ENCODE results near the gene CPXM2.

CPXM2 gene

DNA sequence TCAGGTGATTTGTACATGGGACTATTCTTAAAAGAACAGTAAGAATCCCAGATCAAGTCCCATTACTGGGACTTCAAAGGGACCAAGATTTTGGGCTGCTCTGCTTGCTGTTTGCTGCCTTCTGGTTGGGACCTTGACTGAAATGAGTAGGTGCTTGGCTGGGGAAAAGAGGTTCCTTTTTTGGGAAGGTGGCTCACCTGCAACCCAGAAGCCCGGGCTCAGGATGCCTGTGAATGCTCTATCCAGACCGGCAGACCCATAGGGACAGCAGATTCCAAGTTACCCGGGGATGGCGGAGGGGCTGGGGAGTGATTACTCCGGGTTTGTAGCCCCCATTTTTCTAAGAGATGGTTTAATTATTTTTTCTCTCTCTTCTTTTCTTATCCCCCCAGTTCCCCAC lies 104.0 kb downstream of the CPXM2 start:
- no peak overlapping the region for H3K27ac Mint-ChIP-seq
- H3K27me3 Mint-ChIP-seq: peaks cover 48% of the 10 kb centered on the region
- no peak for DNase-seq
- peaks cover 0 to 7% of the 10 kb centered on the region in 2 donors for H3K9me3 Mint-ChIP-seq
- H3K4me3 Mint-ChIP-seq: no peak overlapping the region
- no peak for ATAC-seq
- H3K4me1 Mint-ChIP-seq: no peaks in the 10 kb centered on the region

DNA sequence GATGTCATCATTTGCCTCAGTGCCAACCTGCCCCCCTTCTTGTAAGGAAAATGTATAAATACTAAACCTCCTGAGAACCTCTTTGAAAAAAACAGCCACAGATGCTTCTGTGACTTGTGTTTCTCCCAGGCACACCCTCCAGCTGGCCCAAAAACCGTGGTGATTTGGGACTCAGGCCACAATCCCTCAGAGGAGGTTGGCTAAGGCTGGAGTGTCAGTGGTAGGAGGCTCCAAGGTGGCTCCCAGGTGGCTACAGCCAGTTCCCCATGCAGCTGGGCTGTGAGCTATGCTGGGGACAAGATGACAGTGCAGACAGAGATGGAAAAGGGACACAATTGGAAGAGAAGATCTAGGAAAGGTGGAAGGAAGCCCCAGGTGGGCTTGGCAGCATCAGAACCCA lies 104.7 kb downstream of the CPXM2 start:
- peaks cover 44% of the 10 kb centered on the region for H3K27me3 Mint-ChIP-seq
- DNase-seq: no peak
- H3K9me3 Mint-ChIP-seq: peaks cover 0 to 7% of the 10 kb centered on the region in 2 donors
- H3K4me3 Mint-ChIP-seq: no peak overlapping the region
- no peak for ATAC-seq
- H3K4me1 Mint-ChIP-seq: no peaks in the 10 kb centered on the region
- no peak overlapping the region for H3K27ac Mint-ChIP-seq

DNA sequence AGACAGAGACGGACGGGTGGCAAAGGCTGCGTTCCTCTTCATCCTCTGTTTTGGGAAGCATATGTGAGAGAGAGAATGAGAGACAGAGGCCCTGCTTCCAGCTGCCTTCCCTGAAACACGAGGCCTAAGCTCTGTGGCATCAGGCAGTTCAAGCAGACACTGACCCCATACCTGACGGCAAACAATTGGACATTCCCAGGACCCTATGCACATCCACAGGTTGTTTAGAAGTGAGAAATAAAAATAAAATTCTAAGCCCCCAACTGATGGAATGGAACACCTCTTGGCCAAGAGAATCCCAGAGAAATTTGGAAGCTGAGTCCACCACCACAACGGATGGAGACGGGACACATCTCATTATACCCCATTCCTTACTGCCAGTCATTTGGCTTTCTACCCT lies 105.3 kb downstream of the CPXM2 start:
- H3K27me3 Mint-ChIP-seq: peaks cover 45% of the 10 kb centered on the region
- ATAC-seq: no peak
- no peak for DNase-seq
- no peak overlapping the region for H3K27ac Mint-ChIP-seq
- no peak overlapping the region for H3K4me3 Mint-ChIP-seq
- peaks cover 0 to 7% of the 10 kb centered on the region in 2 donors for H3K9me3 Mint-ChIP-seq
- no peaks in the 10 kb centered on the region for H3K4me1 Mint-ChIP-seq

DNA sequence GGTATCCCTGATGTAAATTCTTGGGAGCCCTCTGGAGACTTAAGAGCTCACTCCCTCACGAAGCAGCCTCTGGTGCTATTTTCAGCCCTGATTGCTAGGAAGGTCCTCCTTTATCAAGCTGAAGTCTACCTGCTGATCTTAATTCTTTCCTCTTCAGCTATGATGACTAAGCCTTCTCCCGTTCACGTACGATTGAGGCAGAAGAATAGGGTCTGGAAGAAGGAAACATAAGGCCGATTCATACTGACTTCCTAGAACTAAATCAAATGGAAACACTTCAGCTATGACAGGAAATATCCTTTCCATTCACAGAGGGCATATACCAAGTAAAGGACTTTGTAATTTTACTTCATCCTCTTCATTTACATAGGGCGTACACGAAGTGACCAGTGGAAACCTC lies 107.0 kb downstream of the CPXM2 start:
- H3K9me3 Mint-ChIP-seq: no peaks in the 10 kb centered on the region
- H3K27ac Mint-ChIP-seq: no peak overlapping the region
- no peaks in the 10 kb centered on the region for H3K4me1 Mint-ChIP-seq
- ATAC-seq: no peak
- peaks cover 52% of the 10 kb centered on the region for H3K27me3 Mint-ChIP-seq
- no peak for DNase-seq
- H3K4me3 Mint-ChIP-seq: no peak overlapping the region

DNA sequence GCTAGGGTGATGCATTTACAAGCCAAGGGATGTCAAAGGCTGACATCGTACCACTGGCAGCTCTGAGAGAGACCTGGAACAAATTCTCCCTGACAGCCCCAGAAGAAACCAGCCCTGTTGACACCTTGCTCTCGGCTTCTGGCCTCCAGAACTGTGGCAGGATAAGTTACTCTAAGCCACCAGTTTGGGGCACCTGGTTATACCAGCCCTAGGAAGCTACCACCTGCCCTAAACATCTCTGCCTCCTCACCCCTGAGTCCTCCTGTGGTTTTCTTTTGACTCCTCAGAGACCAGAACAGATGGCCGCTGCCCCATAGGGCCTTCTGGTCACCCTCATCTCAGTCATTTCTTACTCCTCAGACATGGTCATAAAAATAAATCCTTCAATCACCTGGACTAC lies 107.4 kb downstream of the CPXM2 start:
- H3K27me3 Mint-ChIP-seq: peaks cover 56% of the 10 kb centered on the region
- no peak overlapping the region for H3K4me3 Mint-ChIP-seq
- no peaks in the 10 kb centered on the region for H3K9me3 Mint-ChIP-seq
- DNase-seq (no peak), ATAC-seq (no peak)
- H3K27ac Mint-ChIP-seq: no peak overlapping the region
- no peaks in the 10 kb centered on the region for H3K4me1 Mint-ChIP-seq

DNA sequence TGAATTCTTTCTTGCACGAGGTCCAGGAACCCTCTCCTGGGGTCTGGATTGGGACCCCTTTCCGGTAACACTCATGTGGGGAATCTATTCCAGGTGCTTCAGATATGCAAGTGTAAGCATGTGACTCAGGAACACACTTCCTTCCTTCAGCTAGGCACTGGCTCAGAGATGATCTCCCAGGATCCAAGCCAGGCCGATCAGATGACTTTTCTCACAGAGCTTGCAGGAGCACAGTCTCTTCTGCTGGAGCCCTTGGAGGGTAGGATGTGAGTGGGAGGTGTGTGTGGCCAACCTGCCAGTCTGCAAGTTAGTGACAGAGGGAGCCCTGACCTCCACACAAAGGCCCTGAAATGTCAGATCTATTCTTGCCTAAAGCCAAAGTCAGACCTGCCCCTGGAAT lies 108.3 kb downstream of the CPXM2 start:
- no peak for ATAC-seq
- no peak overlapping the region for H3K27ac Mint-ChIP-seq
- no peak for DNase-seq
- no peaks in the 10 kb centered on the region for H3K4me1 Mint-ChIP-seq
- peaks cover 56% of the 10 kb centered on the region for H3K27me3 Mint-ChIP-seq
- no peaks in the 10 kb centered on the region for H3K9me3 Mint-ChIP-seq
- no peak overlapping the region for H3K4me3 Mint-ChIP-seq

DNA sequence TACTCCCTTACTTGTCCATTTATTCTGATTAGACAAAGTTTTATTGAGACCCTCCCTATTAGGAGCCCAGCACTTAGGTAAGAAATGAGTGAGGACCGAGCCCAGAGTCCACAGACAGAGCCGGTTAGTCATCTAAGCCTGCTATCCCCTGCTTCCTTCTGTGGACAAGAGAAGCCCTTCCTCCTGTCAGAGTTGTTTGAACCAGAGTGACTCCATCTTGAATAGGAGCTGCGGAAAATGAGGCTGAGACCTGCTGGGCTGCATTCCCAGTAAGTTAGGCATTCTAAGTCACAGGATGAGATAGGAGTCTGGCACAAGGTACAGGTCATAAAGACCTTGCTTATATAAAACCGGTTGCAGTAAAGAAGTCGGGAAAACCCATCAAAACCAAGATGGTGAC lies 109.1 kb downstream of the CPXM2 start:
- no peak for DNase-seq
- Mint-ChIP-seq H3K27me3 (peaks cover 61% of the 10 kb centered on the region), H3K27ac (no peak overlapping the region), H3K4me1 (no peaks in the 10 kb centered on the region), H3K4me3 (no peak overlapping the region), H3K9me3 (no peaks in the 10 kb centered on the region)
- no peak for ATAC-seq

DNA sequence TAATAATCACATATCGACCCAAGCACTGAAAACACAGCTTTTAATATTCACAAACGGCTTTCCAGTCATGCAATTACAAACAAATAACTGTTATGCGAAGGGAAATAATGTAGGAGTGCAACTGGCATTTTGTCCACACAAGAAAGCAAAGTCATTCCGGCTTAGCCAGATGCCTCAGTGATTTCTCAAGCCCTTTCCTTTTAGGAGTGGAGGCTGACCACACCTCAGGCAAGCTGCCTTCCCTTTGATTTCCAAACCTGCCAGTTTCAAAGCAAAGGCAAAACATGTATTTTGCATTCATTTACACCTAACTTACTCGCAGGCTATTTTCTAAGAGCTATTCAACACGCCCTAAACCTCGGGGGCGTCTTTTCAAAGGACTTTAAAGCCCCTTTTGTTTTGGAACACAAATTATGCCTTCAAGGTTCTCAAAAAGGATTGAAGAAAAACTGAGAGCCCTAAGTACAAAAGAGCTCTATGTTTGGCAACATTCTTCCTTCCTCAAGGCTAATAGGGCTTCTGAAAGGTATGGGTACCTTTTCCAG lies 109.6 kb downstream of the CPXM2 start:
- ATAC-seq (no peak), DNase-seq (no peak)
- Mint-ChIP-seq H3K9me3 (no peaks in the 10 kb centered on the region), H3K27me3 (peaks cover 66% of the 10 kb centered on the region), H3K27ac (no peak overlapping the region), H3K4me1 (no peaks in the 10 kb centered on the region), H3K4me3 (no peak overlapping the region)

DNA sequence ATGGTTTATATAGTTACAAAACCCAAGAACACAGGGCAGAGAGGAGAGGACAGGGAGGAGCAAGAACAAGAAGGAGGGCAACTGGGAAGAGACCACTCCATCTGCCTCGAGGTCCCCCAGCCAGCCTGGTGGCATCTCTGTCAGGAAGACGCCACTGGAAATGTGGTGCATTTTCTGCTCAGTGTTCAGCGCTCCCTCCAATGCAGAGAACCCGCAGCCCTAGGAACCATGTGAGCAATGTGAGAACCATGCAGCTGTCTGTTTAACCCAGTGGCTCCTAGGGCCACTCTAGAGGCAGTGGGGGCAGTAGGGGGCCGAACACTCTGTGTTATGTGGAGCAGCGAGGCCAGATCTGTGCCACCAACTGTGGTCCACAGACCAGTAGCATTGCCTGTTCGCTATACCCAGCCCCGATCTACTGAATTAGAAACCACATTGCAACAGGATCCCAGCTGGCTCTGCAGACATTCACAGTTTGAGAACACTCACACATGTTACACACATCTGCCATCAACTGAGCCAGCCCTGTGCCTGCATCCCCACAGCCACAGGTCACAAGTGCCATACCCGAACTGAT lies 110.2 kb downstream of the CPXM2 start:
- DNase-seq: no peak
- H3K4me3 Mint-ChIP-seq: no peak overlapping the region
- no peaks in the 10 kb centered on the region for H3K9me3 Mint-ChIP-seq
- no peak overlapping the region for H3K27ac Mint-ChIP-seq
- H3K4me1 Mint-ChIP-seq: no peaks in the 10 kb centered on the region
- ATAC-seq: no peak
- H3K27me3 Mint-ChIP-seq: peaks cover 69% of the 10 kb centered on the region

DNA sequence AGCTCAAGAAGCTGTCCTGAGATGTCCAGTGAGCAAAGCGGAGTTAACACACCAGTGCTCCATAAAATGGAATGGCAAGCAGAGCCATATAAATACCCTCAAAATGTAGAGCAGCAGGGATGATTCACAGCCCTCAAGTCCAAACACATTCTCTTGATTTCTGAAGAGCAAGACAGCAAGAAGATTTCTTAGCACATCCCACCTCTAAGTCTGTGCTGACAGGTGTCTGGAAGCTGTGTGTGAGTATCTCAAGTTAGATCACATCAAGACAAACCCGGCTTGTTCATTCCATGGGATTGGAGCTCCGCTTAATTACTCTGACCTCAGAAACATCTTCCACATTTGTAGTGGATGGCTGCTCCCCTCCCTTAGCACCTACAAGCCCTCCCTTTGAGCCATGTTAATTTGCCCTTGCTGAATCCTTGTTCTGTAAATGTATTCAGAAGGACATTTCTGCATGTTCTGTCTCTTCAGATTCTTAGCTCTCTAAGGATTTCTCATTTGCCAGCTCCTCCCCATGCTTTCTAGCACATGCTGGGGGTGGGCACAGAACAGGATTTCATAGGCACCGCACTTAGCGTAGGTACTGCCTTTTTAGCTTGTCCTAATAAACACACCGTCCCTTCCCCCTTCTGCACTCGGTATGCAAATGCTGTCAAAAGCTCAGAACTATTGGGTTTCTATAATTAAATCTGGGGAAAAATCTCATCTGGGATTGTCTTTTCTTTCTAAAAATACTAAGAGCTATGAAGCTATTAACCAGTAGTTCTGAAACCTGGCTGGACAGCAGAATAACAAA lies 112.7 kb downstream of the CPXM2 start:
- DNase-seq (no peak), ATAC-seq (no peak)
- Mint-ChIP-seq H3K27me3 (peaks cover 60% of the 10 kb centered on the region), H3K9me3 (peaks cover 0 to 4% of the 10 kb centered on the region in 2 donors), H3K27ac (peak overlapping the region in 1 of 2 donors; percentile 76), H3K4me1 (no peaks in the 10 kb centered on the region), H3K4me3 (no peak overlapping the region)

DNA sequence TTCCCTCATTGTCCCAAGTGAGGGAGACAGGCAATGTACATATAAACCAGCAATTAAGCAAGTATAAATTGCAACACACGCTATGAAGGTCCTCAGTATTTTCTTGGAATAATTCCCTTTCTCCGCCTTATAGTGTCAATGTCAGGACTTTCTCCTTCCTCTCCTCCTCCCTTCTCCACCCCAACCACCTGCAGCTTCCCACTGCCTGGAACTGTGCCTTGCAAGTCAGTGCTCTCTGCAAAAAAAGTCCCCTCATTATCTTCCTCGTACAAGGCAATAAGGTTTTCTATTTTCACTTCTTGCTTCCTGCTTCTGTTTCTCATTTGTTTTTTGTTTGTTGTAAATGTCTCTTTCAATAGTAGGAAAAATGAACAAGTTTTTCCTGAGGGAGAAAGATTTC lies 113.7 kb downstream of the CPXM2 start:
- Mint-ChIP-seq H3K27ac (no peak overlapping the region), H3K4me3 (no peak overlapping the region), H3K4me1 (peaks cover 7% of the 10 kb centered on the region), H3K9me3 (peaks cover 6 to 15% of the 10 kb centered on the region in 2 donors), H3K27me3 (peaks cover 54% of the 10 kb centered on the region)
- ATAC-seq (no peak), DNase-seq (no peak)

DNA sequence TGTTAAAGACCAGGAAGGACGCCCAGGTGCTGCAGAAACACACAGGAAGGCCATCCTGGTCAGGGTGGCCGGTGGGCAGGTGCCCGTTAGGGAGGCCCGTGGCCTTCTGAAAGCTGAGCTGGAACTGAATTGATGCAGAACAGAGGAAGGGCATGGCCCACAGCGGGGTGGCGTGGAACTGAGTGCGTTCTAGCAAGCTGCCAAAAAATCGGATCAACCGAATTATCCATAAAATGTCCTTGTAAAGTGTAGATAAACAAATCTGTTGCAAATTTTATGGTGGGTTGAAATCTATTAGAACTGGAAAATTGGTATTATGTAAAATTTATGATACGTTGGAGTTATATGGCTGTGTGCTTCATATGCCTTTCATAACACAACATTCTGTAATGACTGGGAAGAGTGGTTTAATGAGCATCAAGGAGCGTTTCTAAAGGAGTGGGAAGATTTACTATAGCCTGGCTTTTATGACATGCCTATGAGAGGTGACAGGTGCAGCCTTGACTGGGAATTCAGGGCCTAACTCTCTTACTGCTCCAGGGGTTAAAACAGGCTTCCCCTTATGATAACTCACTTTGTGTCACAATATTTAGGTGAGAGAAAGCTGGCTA lies 117.4 kb downstream of the CPXM2 start:
- H3K4me3 Mint-ChIP-seq: no peak overlapping the region
- no peak overlapping the region for H3K27ac Mint-ChIP-seq
- peaks cover 34% of the 10 kb centered on the region for H3K27me3 Mint-ChIP-seq
- no peak for DNase-seq
- H3K4me1 Mint-ChIP-seq: peaks cover 8% of the 10 kb centered on the region
- ATAC-seq: no peak
- H3K9me3 Mint-ChIP-seq: peaks cover 6 to 32% of the 10 kb centered on the region in 2 donors

DNA sequence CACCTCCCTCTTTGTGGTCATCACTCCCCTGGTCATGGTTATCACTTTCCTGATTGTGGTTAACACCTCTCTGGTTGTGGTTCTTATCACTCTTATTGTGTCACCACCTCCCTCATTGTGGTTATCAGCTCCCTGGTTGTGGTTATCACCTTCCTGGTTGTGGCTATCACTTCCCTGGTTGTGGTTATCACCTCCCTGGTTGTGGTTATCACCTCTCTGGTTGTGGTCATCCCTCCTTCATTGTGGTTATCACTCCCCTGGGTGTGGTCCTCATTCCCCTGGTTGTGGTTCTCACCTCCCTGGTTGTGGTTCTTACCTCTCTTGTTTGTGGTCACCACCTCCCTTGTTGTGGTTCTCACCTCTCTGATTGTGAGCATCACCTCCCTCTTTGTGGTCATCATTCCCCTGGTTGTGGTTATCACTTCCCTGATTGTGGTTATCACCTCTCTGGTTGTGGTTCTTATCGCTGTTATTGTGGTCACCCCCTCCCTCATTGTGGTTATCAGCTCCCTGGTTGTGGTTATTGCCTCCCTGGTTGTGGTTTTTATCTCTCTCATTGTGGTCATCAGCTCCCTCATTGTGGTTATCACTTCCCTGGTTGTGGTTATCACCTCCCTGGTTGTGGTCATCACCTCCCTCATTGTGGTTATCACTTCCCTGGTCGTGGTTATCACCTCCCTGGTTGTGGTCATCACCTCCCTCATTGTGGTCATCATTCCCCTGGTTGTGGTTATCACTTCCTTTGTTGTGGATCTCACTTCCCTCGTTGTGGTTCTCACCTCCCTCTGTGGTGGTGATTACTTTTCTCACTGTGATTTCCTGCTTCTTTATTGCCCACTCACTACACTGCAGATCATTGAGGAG lies 118.7 kb downstream of the CPXM2 start:
- peaks cover 6 to 32% of the 10 kb centered on the region in 2 donors for H3K9me3 Mint-ChIP-seq
- peak; percentile 47 to 48 for DNase-seq
- ATAC-seq: peak; percentile 37
- H3K4me1 Mint-ChIP-seq: peaks cover 8% of the 10 kb centered on the region
- peak overlapping the region in 1 of 2 donors; percentile 65 for H3K4me3 Mint-ChIP-seq
- peaks cover 34% of the 10 kb centered on the region for H3K27me3 Mint-ChIP-seq
- peak overlapping the region; percentile 68 to 99 for H3K27ac Mint-ChIP-seq

DNA sequence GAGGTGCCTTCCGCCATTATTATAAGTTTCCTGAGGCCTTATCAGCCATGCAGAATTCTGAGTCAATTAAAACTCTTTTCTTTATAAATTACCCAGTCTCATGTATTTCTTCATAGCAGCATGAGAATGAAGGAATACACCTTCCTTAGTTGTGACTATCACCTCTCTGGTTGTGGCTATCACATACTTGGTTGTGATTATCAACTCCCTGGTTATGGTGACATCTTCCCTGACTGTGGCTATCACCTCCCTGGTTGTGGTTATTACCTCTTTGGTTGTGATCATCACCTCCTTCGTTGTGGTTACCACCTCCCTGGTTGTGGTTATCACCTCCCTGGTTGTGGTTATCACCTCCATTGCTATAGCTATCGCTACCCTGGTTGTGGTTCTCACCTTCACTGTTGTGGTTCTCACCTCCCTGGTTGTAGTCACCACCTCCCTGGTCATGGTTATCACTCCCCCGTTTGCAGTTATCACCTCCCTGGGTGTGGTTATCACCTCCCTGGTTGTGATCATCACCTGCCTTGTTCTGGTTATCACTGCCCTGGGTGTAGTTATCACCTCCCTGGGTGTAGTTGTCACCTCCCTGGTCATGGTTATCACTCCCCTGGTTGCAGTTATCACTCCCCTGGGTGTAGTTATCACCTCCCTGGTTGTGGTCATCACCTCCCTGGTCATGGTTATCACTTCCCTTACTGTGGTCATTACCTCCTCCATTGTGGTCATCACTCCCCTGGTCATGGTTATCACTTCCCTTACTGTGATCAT lies 119.5 kb downstream of the CPXM2 start:
- Mint-ChIP-seq H3K27ac (peak overlapping the region in 1 of 2 donors; percentile 99), H3K4me1 (peaks cover 8% of the 10 kb centered on the region), H3K4me3 (peak overlapping the region in 1 of 2 donors; percentile 13), H3K27me3 (peaks cover 34% of the 10 kb centered on the region), H3K9me3 (peaks cover 6 to 32% of the 10 kb centered on the region in 2 donors)
- ATAC-seq: peak; percentile 63
- peak; percentile 2 to 13 for DNase-seq

DNA sequence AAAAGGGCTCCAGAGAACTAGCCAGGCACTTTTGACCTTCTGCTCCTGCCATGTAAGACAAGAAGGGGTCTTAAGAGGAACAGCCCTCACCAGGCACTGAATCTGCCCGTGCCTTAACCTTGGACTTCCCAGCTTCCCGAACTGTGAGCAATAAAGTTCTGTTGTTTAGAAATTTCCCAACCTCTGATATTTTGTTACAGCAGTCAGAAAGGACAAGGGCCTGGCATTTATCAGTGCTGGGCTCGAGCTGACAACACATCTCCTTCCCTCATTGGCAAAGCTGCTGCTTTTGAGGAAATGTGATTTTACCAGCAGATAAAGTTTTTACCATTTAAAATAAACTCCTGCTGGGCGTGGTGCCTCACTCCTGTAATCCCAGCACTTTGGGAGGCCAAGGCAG lies 122.0 kb downstream of the CPXM2 start:
- H3K27ac Mint-ChIP-seq: no peak overlapping the region
- no peak for DNase-seq
- H3K4me3 Mint-ChIP-seq: no peak overlapping the region
- peaks cover 8% of the 10 kb centered on the region for H3K4me1 Mint-ChIP-seq
- ATAC-seq: no peak
- H3K9me3 Mint-ChIP-seq: peaks cover 6 to 32% of the 10 kb centered on the region in 2 donors
- H3K27me3 Mint-ChIP-seq: peaks cover 50% of the 10 kb centered on the region

Measured in stimulated activated naive CD8-positive, alpha-beta T cell treated with anti-CD3 and anti-CD28 coated beads, Interleukin-15, amount 100 ng/mL, for 72 hours (primary cell).